ENCODE data around the gene FOXK1.

Gene FOXK1

DNA sequence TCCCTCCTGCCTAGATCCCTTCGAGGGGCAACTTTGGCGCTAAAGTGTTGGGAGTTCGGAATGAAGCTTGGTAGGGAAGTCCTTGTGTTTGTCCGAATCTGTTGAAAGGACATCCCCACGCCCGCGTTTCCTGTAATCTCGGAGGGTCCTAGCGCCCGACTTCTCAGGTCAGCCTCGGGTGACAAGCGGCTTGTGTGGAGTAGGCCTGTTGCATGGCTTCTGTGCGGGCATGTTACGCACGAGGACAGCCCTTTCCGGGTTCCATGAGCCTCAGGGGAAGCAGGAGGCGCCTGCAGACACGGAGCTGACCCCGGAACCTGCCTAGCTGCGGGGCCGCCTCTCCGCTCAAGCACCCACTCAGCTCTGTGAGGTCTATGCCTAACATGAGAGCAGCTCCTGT, 64.9 kb downstream of the FOXK1 start:
- no peak overlapping the region for H3K27ac ChIP-seq (ENCODE audit: low read depth, low read length)
- no peaks in the 10 kb centered on the region for H3K9me3 ChIP-seq (ENCODE audit: insufficient read depth, low read depth, low read length)
- peaks cover 19% of the 10 kb centered on the region; the same call in 1 of the 2 replicates for H3K4me1 ChIP-seq (ENCODE audit: insufficient read depth, low read length)
- 0 out of 2 replicates have a peak, but pooled peaks cover 7% of the 10 kb centered on the region for H3K36me3 ChIP-seq (ENCODE audit: insufficient read depth, low read length)
- no peak overlapping the region for H3K4me3 ChIP-seq (ENCODE audit: low read length)
- no peak overlapping the region for H3K9ac ChIP-seq (ENCODE audit: low read depth, low read length)
- 95% methylated on average over 22 of the region's 22 CpGs for WGBS
- H3K27me3 ChIP-seq (ENCODE audit: insufficient read depth, low read length) = peaks cover 39% of the 10 kb centered on the region

DNA sequence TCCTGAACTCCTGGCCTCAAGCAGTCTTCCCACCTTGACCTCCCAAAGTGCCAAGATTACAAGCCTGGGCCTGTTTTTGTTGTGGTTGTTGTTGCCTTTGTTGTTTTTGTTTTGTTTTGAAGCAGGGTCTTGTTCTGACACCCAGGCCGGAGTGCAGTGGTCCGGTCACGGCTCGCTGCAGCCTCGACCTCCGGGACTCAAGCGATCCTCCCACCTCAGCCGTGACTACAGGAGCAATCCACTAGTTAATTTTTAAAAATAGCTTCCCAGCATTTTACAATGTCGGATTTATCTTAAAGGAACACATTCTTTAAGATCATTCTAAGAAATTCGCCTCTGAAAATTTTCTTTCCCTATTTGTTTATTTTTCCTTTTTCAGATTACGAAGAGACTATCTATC, 65.7 kb downstream of the FOXK1 start:
- no peak overlapping the region for H3K27ac ChIP-seq (ENCODE audit: low read depth, low read length)
- no peak overlapping the region for H3K9ac ChIP-seq (ENCODE audit: low read depth, low read length)
- H3K9me3 ChIP-seq (ENCODE audit: insufficient read depth, low read depth, low read length) = no peaks in the 10 kb centered on the region
- peaks cover 19% of the 10 kb centered on the region; the same call in 1 of the 2 replicates for H3K4me1 ChIP-seq (ENCODE audit: insufficient read depth, low read length)
- peaks cover 32% of the 10 kb centered on the region for H3K27me3 ChIP-seq (ENCODE audit: insufficient read depth, low read length)
- WGBS = 96% methylated on average over 11 of the region's 11 CpGs
- no peak overlapping the region for H3K4me3 ChIP-seq (ENCODE audit: low read length)
- H3K36me3 ChIP-seq (ENCODE audit: insufficient read depth, low read length) = 0 out of 2 replicates have a peak, but pooled peaks cover 7% of the 10 kb centered on the region

GRCh38 chr7:4748231-4748681, 66.2 kb downstream of the FOXK1 start:
- Histone ChIP-seq H3K9me3 (ENCODE audit: insufficient read depth, low read depth, low read length) (no peaks in the 10 kb centered on the region), H3K27ac (ENCODE audit: low read depth, low read length) (no peak overlapping the region), H3K36me3 (ENCODE audit: insufficient read depth, low read length) (0 out of 2 replicates have a peak, but pooled peaks cover 7% of the 10 kb centered on the region), H3K4me3 (ENCODE audit: low read length) (no peak overlapping the region), H3K27me3 (ENCODE audit: insufficient read depth, low read length) (peaks cover 27% of the 10 kb centered on the region), H3K9ac (ENCODE audit: low read depth, low read length) (no peak overlapping the region), H3K4me1 (ENCODE audit: insufficient read depth, low read length) (peaks cover 18% of the 10 kb centered on the region; the same call in 1 of the 2 replicates)
- 93% methylated on average over 9 of the region's 10 CpGs for WGBS

GRCh38 chr7:4749363-4749762, 67.3 kb downstream of the FOXK1 start:
- Histone ChIP-seq H3K36me3 (ENCODE audit: insufficient read depth, low read length) (0 out of 2 replicates have a peak, but pooled peaks cover 7% of the 10 kb centered on the region), H3K4me3 (ENCODE audit: low read length) (no peak overlapping the region), H3K4me1 (ENCODE audit: insufficient read depth, low read length) (peaks cover 7% of the 10 kb centered on the region; the same call in 1 of the 2 replicates), H3K9me3 (ENCODE audit: insufficient read depth, low read depth, low read length) (no peaks in the 10 kb centered on the region), H3K27ac (ENCODE audit: low read depth, low read length) (no peak overlapping the region), H3K9ac (ENCODE audit: low read depth, low read length) (no peak overlapping the region), H3K27me3 (ENCODE audit: insufficient read depth, low read length) (peaks cover 16% of the 10 kb centered on the region)
- 94% methylated on average over 14 of the region's 14 CpGs for WGBS

- no peak overlapping the region for H3K27ac ChIP-seq (ENCODE audit: low read depth, low read length)
- H3K4me1 ChIP-seq (ENCODE audit: insufficient read depth, low read length) = peaks cover 5% of the 10 kb centered on the region; the same call in 1 of the 2 replicates
- 95% methylated on average over 15 of the region's 15 CpGs for WGBS
- H3K4me3 ChIP-seq (ENCODE audit: low read length) = no peak overlapping the region
- H3K27me3 ChIP-seq (ENCODE audit: insufficient read depth, low read length) = peaks cover 14% of the 10 kb centered on the region
- H3K9me3 ChIP-seq (ENCODE audit: insufficient read depth, low read depth, low read length) = no peaks in the 10 kb centered on the region
- H3K36me3 ChIP-seq (ENCODE audit: insufficient read depth, low read length) = 0 out of 2 replicates have a peak, but pooled peaks cover 7% of the 10 kb centered on the region
- H3K9ac ChIP-seq (ENCODE audit: low read depth, low read length) = no peak overlapping the region
Measured at GRCh38 chr7:4749798-4750197, 67.7 kb downstream of the FOXK1 start.

- peaks cover 17% of the 10 kb centered on the region; the same call in 1 of the 2 replicates for H3K36me3 ChIP-seq (ENCODE audit: insufficient read depth, low read length)
- H3K9me3 ChIP-seq (ENCODE audit: insufficient read depth, low read depth, low read length) = no peaks in the 10 kb centered on the region
- 95% methylated on average over 20 of the region's 20 CpGs for WGBS
- no peaks in the 10 kb centered on the region for H3K4me1 ChIP-seq (ENCODE audit: insufficient read depth, low read length)
- no peak overlapping the region for H3K9ac ChIP-seq (ENCODE audit: low read depth, low read length)
- H3K4me3 ChIP-seq (ENCODE audit: low read length) = no peak overlapping the region
- peaks cover 6% of the 10 kb centered on the region for H3K27me3 ChIP-seq (ENCODE audit: insufficient read depth, low read length)
- no peak overlapping the region for H3K27ac ChIP-seq (ENCODE audit: low read depth, low read length)
Measured at GRCh38 chr7:4751398-4751947, 69.4 kb downstream of the FOXK1 start.

GRCh38 chr7:4753598-4754432, 71.7 kb downstream of the FOXK1 start:
- Histone ChIP-seq H3K4me3 (ENCODE audit: low read length) (no peak overlapping the region), H3K4me1 (ENCODE audit: insufficient read depth, low read length) (no peaks in the 10 kb centered on the region), H3K9ac (ENCODE audit: low read depth, low read length) (no peak overlapping the region), H3K27me3 (ENCODE audit: insufficient read depth, low read length) (no peaks in the 10 kb centered on the region), H3K9me3 (ENCODE audit: insufficient read depth, low read depth, low read length) (no peaks in the 10 kb centered on the region), H3K36me3 (ENCODE audit: insufficient read depth, low read length) (peaks cover 16% of the 10 kb centered on the region; the same call in 1 of the 2 replicates), H3K27ac (ENCODE audit: low read depth, low read length) (no peak overlapping the region)
- WGBS = 59% methylated on average over 31 of the region's 31 CpGs

DNA sequence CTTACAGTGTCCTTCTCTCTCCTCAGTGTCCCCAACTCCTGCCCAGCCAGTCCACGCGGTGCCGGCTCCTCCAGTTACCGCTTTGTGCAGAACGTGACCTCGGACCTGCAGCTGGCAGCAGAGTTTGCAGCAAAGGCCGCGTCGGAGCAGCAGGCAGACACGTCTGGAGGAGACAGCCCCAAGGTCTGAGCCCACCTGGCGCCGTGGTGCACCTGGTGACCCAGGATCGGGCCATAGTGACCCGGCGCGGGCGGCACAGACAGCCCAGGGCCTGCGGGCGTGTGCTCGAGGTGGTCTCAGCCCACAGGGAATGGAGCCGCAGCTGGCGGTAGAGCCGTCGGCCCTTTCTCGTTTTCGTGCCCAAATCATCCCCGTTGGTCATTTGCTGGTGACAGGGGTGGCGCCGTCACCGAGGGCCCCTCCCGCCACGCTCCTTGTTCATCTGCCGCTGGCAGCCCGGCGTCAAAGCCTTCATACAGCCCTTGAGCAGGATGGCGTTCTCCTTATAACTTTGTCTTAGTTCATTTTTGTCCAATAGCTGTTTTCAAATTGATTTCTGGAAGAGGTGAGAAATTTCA, 72.4 kb downstream of the FOXK1 start:
- no peaks in the 10 kb centered on the region for H3K27me3 ChIP-seq (ENCODE audit: insufficient read depth, low read length)
- no peak overlapping the region for H3K9ac ChIP-seq (ENCODE audit: low read depth, low read length)
- no peak overlapping the region for H3K27ac ChIP-seq (ENCODE audit: low read depth, low read length)
- no peak overlapping the region for H3K4me3 ChIP-seq (ENCODE audit: low read length)
- WGBS = 97% methylated on average over 36 of the region's 36 CpGs
- H3K4me1 ChIP-seq (ENCODE audit: insufficient read depth, low read length) = no peaks in the 10 kb centered on the region
- H3K9me3 ChIP-seq (ENCODE audit: insufficient read depth, low read depth, low read length) = no peaks in the 10 kb centered on the region
- peaks cover 19% of the 10 kb centered on the region; the same call in 1 of the 2 replicates for H3K36me3 ChIP-seq (ENCODE audit: insufficient read depth, low read length)

DNA sequence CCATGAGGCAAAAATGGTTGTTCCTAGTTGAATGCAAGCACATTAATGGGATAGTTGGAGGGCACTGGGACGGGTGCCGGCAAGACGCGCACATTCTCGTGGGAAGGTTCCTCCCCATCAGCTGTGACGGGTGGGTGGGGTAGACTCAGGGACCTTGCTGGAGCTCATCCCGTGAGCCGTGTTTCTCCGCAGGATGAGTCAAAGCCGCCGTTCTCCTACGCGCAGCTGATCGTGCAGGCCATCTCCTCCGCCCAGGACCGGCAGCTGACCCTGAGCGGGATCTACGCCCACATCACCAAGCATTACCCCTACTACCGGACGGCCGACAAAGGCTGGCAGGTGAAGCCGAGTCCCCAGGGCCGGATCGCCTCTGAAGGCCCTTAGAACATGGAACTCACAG, 73.0 kb downstream of the FOXK1 start:
- Histone ChIP-seq H3K4me3 (ENCODE audit: low read length) (no peak overlapping the region), H3K9me3 (ENCODE audit: insufficient read depth, low read depth, low read length) (no peaks in the 10 kb centered on the region), H3K27me3 (ENCODE audit: insufficient read depth, low read length) (no peaks in the 10 kb centered on the region), H3K9ac (ENCODE audit: low read depth, low read length) (no peak overlapping the region), H3K27ac (ENCODE audit: low read depth, low read length) (no peak overlapping the region), H3K4me1 (ENCODE audit: insufficient read depth, low read length) (no peaks in the 10 kb centered on the region), H3K36me3 (ENCODE audit: insufficient read depth, low read length) (peaks cover 19% of the 10 kb centered on the region; the same call in 1 of the 2 replicates)
- 98% methylated on average over 24 of the region's 24 CpGs for WGBS

DNA sequence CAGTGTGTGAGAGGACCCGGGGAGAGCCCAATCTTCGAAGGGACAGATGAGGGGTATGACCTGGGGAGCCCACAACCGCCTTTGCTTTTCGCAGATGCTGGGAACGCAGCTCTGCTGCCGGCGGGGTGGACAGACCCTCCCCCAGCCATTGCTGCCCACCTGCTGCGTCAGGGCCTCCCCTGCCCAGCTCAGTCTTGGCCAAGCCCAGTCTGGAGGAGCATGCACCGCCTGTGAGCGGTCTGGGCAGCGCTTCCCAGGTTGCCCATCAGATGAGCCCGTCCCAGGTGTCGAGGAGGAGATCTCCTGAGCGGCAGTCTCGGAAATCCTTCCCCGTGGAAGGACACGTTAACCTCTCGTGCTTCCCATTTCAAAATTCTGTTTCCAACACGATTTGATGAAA, 76.0 kb downstream of the FOXK1 start:
- Histone ChIP-seq H3K4me1 (ENCODE audit: insufficient read depth, low read length) (no peaks in the 10 kb centered on the region), H3K9ac (ENCODE audit: low read depth, low read length) (no peak overlapping the region), H3K4me3 (ENCODE audit: low read length) (no peak overlapping the region), H3K9me3 (ENCODE audit: insufficient read depth, low read depth, low read length) (no peaks in the 10 kb centered on the region), H3K27ac (ENCODE audit: low read depth, low read length) (no peak overlapping the region), H3K36me3 (ENCODE audit: insufficient read depth, low read length) (peaks cover 35% of the 10 kb centered on the region), H3K27me3 (ENCODE audit: insufficient read depth, low read length) (no peaks in the 10 kb centered on the region)
- 97% methylated on average over 19 of the region's 19 CpGs for WGBS

GRCh38 chr7:4758791-4759190, 76.7 kb downstream of the FOXK1 start:
- Histone ChIP-seq H3K4me3 (ENCODE audit: low read length) (no peak overlapping the region), H3K9ac (ENCODE audit: low read depth, low read length) (no peak overlapping the region), H3K9me3 (ENCODE audit: insufficient read depth, low read depth, low read length) (no peaks in the 10 kb centered on the region), H3K27ac (ENCODE audit: low read depth, low read length) (no peak overlapping the region), H3K27me3 (ENCODE audit: insufficient read depth, low read length) (no peaks in the 10 kb centered on the region), H3K36me3 (ENCODE audit: insufficient read depth, low read length) (peaks cover 39% of the 10 kb centered on the region), H3K4me1 (ENCODE audit: insufficient read depth, low read length) (no peaks in the 10 kb centered on the region)
- WGBS = 96% methylated on average over 29 of the region's 29 CpGs

All from HUES64 (cell line).